ENCODE data around the gene URB1.

Gene URB1

DNA sequence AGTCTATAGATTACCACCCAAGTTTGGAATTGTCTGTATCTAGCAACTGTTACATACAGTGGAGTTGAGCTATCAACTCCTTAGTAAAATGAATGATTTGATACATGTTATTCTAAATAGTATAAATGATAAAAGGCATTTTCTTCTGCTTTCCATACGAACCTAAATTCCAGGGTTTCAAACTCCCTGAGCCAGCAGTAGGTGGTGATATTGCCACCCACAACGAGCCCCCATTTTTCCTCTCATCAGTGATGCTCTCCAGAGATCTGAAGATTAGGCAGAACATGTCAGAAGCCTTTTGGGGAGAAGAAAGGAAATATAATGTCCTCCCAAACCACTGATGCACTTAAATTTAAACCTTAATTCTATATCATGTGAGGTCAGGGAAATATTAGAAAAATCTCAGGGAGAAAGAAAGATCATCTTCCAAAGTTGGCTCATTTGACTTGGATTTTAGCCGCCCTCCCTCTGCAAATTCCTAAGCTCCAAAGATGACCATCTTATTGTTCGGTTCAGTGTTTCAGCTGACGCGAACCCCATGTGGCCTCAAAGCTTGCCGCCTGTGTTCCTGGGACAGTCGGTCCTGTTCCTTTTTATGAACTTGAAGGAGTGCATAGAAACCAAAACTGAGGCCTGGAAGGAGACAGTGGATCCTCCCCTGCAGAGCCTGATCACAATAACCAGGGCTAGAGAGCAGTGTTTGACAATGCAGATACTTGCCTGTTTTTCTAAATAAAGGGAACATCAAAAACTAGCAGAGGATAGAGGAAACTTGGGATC lies 22.0 kb upstream of the URB1 start:
- Mint-ChIP-seq H3K36me3 (no peaks in the 10 kb centered on the region), H3K4me1 (peaks cover 8% of the 10 kb centered on the region), H3K27me3 (peaks cover 16% of the 10 kb centered on the region), H3K27ac (no peak overlapping the region), H3K9me3 (no peaks in the 10 kb centered on the region), H3K4me3 (no peak overlapping the region)
- ATAC-seq (ENCODE audit: low read depth) (no peak), DNase-seq (ENCODE audit: low spot score in 2 of 2) (no peak)

DNA sequence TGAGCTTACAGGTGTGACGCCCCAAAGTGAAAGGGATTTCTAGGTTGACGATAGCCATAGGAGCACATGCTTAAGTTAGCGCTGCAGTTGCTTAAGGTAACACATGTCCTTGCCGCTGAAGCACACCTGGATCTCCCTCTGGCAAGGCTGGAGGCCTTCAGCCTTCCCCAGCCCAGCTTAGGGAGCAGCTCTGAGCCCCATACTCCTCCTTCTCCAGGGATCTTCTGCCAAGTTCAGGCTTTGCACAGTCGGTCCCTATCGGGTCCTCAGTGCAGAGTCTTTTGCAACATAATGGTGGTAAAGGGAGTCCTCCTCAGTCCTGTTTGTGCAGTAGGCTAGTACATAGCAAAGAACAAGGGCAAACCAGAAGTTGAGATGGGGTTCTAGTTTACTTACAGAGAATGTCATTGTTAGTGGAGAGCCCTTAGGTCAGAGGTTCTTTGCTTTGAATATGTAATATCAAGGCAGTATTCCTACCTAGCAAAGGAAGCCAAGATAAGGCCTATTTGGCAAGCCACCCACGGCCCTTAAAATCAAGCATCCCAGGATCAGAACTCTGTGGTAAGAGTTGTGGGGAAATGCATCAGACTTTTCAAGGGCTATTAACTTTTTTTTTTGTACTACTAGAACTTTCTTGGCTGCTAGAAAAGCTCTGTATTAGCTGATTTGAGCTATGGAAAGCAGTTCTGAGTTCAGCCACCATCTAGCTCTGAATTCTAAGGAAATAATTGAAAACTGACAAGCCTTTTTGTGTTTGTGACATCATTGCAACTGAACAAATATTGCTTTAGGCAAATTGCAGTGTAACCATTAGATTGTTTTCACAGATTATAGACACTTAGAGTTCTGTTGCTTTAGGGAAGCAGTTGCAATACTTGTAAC lies 21.1 kb upstream of the URB1 start:
- Mint-ChIP-seq H3K36me3 (no peaks in the 10 kb centered on the region), H3K27me3 (peaks cover 16% of the 10 kb centered on the region), H3K27ac (no peak overlapping the region), H3K4me3 (no peak overlapping the region), H3K9me3 (no peaks in the 10 kb centered on the region), H3K4me1 (peaks cover 8% of the 10 kb centered on the region)
- no peak for DNase-seq (ENCODE audit: low spot score in 2 of 2)
- no peak for ATAC-seq (ENCODE audit: low read depth)

DNA sequence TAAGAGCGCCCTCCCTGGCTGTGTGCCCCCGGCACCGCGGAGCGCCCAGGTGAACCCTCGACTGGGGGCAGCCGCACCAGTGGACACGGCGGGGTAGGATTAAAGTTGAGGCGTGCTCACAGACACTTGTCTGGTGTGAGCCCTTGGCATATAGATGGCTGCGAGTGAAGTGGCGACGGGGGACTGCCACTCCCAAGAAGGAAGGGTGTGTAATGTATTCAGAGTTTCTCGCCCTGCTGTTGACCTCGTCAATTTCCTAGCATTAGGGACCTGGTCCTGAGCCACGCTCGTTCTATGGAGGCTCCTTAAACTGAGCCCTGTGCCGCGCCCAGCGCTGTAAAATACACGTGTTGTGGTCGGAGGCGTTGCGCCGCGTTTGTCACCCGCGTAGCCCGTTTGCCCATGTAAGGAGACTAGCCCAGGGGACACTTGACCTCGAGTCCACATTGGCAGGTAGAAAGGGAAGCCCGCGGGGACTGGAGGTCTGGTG lies 20.2 kb upstream of the URB1 start:
- DNase-seq (ENCODE audit: low spot score in 2 of 2), result peak in 1 of 2 donors; percentile 10
- peaks cover 8% of the 10 kb centered on the region for H3K4me1 Mint-ChIP-seq
- H3K27ac Mint-ChIP-seq, result no peak overlapping the region
- H3K27me3 Mint-ChIP-seq, result peaks cover 14% of the 10 kb centered on the region
- no peaks in the 10 kb centered on the region for H3K36me3 Mint-ChIP-seq
- ATAC-seq (ENCODE audit: low read depth), result no peak
- H3K4me3 Mint-ChIP-seq, result peak overlapping the region; percentile 82
- H3K9me3 Mint-ChIP-seq, result no peaks in the 10 kb centered on the region

DNA sequence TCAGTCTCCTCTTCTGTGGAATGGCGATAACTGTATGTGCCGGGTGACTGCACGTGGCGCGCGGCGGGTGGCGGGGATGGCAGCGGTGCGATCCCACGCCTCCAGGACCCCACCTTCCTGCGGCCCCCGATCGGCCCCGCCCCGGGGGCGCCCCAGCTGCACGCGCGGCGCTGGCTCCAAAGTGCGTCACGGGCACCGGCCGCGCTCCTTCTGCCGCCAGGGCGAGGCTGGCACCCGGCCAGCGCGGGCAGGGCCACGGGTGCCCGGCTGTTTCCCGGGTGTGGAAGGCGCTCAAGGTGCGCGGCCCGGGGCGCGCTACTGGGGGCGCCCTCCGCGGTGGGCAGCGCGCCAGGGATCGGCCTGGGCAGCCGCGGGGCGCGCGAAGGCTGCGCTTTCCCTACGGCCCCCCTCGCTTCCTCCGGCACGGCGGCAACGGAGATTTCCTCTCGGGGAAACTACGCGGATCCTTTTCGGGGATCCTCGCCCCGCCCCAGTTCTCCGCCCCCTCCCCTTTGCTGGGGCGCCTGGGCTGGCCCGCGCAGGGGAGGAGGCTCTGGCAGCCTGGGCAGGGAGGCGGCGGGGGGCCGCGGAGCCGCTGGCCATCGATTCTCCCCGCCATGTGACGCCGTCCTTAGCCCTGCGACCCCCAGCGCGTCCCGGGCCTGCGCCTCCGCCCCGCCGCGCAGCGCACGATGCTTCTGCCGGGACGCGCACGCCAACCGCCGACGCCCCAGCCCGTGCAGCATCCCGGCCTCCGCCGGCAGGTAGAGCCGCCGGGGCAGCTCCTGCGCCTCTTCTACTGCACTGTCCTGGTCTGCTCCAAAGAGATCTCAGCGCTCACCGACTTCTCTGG lies 19.6 kb upstream of the URB1 start, which contains the start of gene EVA1C:
Gene EVA1C (plus strand): TSS at position 545 of the 853 bp plus-strand sequence. CDS start 148 bp downstream, at position 693.
- no peaks in the 10 kb centered on the region for H3K9me3 Mint-ChIP-seq
- H3K27me3 Mint-ChIP-seq, result peaks cover 14% of the 10 kb centered on the region
- ATAC-seq (ENCODE audit: low read depth) (peak; percentile 75), DNase-seq (ENCODE audit: low spot score in 2 of 2) (peak; percentile 10 to 27)
- no peaks in the 10 kb centered on the region for H3K36me3 Mint-ChIP-seq
- H3K4me3 Mint-ChIP-seq, result peak within 1 kb of the TSS; percentile 87
- H3K4me1 Mint-ChIP-seq, result peaks cover 8% of the 10 kb centered on the region
- H3K27ac Mint-ChIP-seq, result peak within 1 kb of the TSS; percentile 15

DNA sequence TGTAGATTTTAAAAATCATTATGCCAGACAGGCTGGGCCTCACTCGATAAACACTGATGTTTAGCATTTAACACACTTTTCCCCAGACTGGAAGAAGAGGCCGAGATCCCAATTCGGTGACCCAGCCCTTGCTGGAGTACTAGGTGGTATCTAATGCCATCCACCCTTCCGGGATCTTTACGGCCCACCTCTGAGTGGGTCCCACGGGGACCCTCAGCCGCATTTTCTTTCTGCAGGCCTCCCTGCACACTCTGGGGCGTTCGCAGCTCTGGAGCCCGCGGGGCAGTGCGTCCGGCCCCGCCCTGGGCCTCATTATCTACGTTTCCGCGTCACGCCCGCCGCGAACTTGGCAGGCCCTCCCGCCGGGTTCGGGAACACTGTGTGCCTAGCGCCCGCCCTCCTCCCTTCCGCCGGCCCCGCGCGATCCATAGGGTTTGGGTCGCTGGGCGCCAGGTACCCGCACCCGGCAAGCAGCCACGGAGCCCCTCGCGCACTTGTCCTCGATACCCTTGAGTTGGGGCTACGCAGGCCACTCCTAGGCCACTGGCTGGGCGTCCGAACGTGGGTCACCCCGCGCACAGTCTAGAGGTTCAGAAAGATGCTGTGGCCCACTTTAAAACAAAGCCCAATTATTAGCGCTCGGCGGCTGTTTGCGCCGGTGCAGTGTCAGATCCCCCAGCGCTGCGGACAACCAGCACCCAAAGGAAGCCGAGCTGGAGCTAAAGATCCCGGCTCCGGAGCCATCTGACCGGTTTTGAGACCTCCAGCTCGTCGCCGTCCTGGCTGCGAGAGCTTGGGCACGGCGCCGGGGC lies 18.7 kb upstream of the URB1 start:
- Mint-ChIP-seq H3K27ac (peak overlapping the region; percentile 15), H3K36me3 (no peaks in the 10 kb centered on the region), H3K4me1 (peaks cover 8% of the 10 kb centered on the region), H3K4me3 (peak overlapping the region; percentile 87), H3K27me3 (peaks cover 14% of the 10 kb centered on the region), H3K9me3 (no peaks in the 10 kb centered on the region)
- DNase-seq (ENCODE audit: low spot score in 2 of 2) (peak; percentile 5 to 16), ATAC-seq (ENCODE audit: low read depth) (peak; percentile 51)

DNA sequence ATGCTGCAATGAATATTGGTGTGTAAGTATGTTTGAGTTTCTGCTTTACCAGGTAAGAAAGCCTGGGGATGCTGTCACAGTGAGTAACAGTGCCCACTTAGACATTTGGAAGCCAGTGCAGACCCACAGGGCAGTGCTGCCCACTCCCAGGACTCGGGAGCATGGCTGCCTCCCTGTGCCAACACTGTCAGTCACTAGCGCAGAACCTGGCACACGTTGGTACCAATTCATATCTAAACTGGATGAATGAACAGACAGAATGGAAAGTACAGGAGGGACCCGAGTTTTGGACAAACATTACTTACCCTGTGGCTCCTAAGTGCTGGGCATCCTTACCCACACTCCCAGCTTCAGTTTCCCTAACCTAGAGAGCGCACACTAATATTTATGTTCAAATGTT lies 18.1 kb upstream of the URB1 start:
- peak overlapping the region; percentile 6 for H3K4me3 Mint-ChIP-seq
- DNase-seq (ENCODE audit: low spot score in 2 of 2), result no peak

DNA sequence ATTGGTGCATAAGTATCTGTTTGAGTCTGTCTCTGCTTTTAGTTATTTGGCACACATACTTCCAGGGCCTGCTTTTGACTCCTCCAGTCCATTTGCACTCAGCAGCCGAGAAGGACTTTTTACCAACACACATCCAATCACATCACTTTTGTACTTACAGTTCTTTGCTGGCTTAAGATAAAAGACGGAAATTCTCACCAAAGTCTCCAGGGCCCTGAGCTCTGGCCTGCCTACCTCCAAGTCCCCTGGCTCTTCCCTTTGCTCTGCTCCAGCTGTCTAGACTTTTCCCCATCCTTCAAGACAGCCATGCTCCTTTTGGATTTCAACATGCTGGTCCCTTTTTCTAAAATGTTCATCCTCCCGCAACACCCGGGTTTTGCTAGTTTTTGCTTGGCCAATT lies 17.5 kb upstream of the URB1 start:
- Mint-ChIP-seq H3K27me3 (peaks cover 10% of the 10 kb centered on the region), H3K9me3 (no peaks in the 10 kb centered on the region), H3K27ac (no peak overlapping the region), H3K4me1 (peaks cover 8% of the 10 kb centered on the region), H3K4me3 (no peak overlapping the region), H3K36me3 (no peaks in the 10 kb centered on the region)
- ATAC-seq (ENCODE audit: low read depth), result no peak
- no peak for DNase-seq (ENCODE audit: low spot score in 2 of 2)

More for the DNA sequence above, 18.1 kb upstream of the URB1 start:
- Mint-ChIP-seq H3K4me1 (peaks cover 8% of the 10 kb centered on the region), H3K27me3 (peaks cover 11% of the 10 kb centered on the region), H3K27ac (no peak overlapping the region), H3K9me3 (no peaks in the 10 kb centered on the region), H3K36me3 (no peaks in the 10 kb centered on the region)
- no peak for ATAC-seq (ENCODE audit: low read depth)

DNA sequence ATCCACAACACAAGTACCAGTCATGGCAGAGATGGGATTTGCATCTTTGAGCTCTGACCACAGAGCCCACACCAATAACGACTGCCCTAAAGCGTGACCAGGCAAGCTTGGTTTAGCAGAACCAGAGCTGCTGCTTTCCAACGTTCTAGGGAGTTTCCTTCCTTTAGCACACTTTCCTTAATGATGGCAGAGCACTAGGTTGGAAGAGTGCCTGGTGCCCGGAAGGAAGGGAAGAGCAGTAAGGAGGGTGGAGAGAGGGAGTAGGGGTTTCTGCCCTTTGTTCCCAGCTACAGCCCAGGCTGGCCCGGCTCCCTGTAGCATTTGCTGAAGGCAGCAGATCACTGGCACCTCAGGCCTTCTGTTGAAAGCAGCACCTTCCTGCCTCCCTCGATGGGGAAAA lies 13.6 kb upstream of the URB1 start:
- H3K4me3 Mint-ChIP-seq, result no peak overlapping the region
- no peaks in the 10 kb centered on the region for H3K36me3 Mint-ChIP-seq
- ATAC-seq (ENCODE audit: low read depth) (no peak), DNase-seq (ENCODE audit: low spot score in 2 of 2) (no peak)
- no peak overlapping the region for H3K27ac Mint-ChIP-seq
- no peaks in the 10 kb centered on the region for H3K9me3 Mint-ChIP-seq
- H3K4me1 Mint-ChIP-seq, result no peaks in the 10 kb centered on the region
- peaks cover 10% of the 10 kb centered on the region for H3K27me3 Mint-ChIP-seq

DNA sequence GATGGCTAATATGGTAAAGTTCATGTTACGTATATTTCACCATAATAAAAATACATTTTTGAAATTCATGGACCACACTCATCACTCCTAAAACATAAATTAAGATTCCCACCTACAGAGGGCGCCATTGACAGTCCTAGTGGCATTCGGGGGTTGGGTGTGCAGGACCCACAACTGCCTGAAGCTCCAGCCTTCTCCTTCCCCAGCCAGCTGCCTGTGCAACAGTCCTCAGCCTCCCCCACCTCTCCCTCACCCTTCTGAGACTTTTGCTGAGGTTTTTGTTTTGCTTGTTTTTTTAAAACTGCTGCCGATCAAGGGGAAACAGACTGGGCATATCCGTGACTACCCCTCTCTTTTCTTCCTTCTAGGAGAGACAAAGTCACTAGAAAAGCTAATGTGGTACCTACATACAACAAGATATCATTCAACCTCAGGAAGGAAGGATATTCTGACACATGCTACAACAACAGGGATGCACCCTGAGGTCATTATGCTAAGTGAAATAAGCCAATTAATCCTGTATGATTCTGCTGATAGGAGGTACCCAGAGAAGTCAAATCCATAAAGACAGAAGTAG lies 10.5 kb upstream of the URB1 start:
- H3K27me3 Mint-ChIP-seq, result peaks cover 15% of the 10 kb centered on the region
- no peaks in the 10 kb centered on the region for H3K9me3 Mint-ChIP-seq
- DNase-seq (ENCODE audit: low spot score in 2 of 2), result peak in 1 of 2 donors; percentile 7
- no peak overlapping the region for H3K27ac Mint-ChIP-seq
- no peak for ATAC-seq (ENCODE audit: low read depth)
- no peak overlapping the region for H3K4me3 Mint-ChIP-seq
- H3K4me1 Mint-ChIP-seq, result no peaks in the 10 kb centered on the region
- no peaks in the 10 kb centered on the region for H3K36me3 Mint-ChIP-seq

DNA sequence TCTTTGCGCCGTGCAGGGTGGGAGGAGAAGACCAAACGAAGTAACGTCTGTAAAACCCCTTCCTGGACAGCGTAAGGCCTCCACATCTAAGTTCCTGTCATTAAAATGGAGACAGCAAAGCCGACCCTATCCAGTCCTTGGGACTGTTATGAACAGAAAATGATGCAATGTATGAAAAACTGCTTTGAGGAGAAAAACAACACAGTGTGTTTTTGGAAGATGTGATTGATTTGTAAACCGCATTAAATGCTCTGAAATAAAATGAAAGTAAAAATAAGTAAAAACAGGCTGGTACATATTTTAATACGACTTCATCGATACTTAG lies 827 bp upstream of the URB1 start:
- Mint-ChIP-seq H3K4me1 (peaks cover 21% of the 10 kb centered on the region), H3K9me3 (no peaks in the 10 kb centered on the region), H3K27me3 (peaks cover 9% of the 10 kb centered on the region), H3K36me3 (peaks cover 9% of the 10 kb centered on the region), H3K4me3 (peak overlapping the region; percentile 89), H3K27ac (peak overlapping the region; percentile 78)
- no peak for DNase-seq (ENCODE audit: low spot score in 2 of 2)
- ATAC-seq (ENCODE audit: low read depth), result no peak

DNA sequence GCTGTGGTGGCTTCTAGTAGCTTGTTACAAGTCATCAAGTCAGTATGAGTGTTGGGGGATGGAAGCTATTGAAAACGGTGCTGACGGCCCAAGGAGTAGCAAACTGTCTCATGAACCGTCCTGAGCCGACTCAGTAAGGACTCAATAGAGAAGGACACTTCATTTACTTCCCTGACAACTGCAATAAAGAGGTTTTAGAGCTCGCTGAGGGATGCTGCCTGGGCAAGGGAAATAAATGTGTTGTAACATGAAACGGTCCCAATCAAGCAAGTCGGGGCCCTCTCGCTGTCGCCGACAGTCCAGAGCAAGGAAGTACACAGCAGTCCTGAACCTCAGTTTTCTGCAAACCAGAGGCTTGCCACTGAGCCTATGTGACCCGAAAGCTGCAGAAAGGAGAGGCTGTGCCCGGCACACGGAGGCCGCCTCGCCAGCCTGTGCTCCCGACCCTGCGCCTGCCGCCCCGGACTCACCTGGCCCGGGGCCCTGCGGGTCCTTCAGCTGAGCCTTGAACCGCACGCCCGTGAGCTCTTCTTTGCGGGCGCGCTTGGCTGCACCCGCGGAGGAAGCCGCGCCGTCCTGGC lies 423 bp downstream of the URB1 start:
- Mint-ChIP-seq H3K36me3 (peaks cover 9% of the 10 kb centered on the region), H3K4me3 (peak overlapping the region; percentile 89)

DNA sequence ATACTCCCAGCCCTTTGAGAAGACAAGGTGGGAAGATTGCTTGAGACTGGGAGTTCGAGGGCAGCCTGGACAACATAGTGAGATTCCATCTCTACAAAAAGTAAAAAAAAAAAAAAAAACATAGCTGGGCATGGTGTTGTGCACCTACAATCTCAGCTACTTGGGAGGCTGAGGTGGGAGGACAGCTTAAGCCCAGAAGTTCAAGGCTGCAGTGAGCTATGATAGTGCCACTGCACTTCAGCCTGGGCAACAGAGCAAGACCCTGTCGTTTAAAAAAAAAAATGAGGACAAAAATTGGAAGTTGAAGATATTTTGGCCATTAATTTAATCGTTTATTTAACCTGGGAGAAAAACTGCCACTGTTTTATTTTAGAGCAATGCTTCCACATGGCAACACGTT lies 1.1 kb downstream of the URB1 start:
- Mint-ChIP-seq H3K36me3 (peaks cover 9% of the 10 kb centered on the region), H3K4me3 (peak overlapping the region; percentile 89), H3K27me3 (peaks cover 2% of the 10 kb centered on the region), H3K4me1 (peaks cover 28% of the 10 kb centered on the region), H3K27ac (no peak overlapping the region), H3K9me3 (no peaks in the 10 kb centered on the region)
- ATAC-seq (ENCODE audit: low read depth), result no peak
- no peak for DNase-seq (ENCODE audit: low spot score in 2 of 2)

More for the DNA sequence above, 423 bp downstream of the URB1 start:
- Mint-ChIP-seq H3K9me3 (no peaks in the 10 kb centered on the region), H3K27ac (peak overlapping the region; percentile 78), H3K27me3 (peaks cover 2% of the 10 kb centered on the region), H3K4me1 (peaks cover 28% of the 10 kb centered on the region)
- no peak for DNase-seq (ENCODE audit: low spot score in 2 of 2)
- peak; percentile 31 for ATAC-seq (ENCODE audit: low read depth)
